GM21619 (cell line): Measurements from ENCODE around the gene ETFBKMT.
A peak's percentile ranks its signal among the peaks of the same experiment; 100 is the strongest.

Experiments
- ATAC-seq: cut with Tn5 transposase; IDR thresholded peaks from one replicate; pipeline ENCODE4 v1.9.1; 2021; ENCODE audit not compliant: unreplicated experiment

The ETFBKMT gene

GRCh38 chr12:31659087-31659942 is at the start of gene ETFBKMT:
Gene ETFBKMT, plus strand, starts transcription at chr12:31659688. Its CDS starts 2,266 bp downstream, at chr12:31661954.
- ATAC-seq, result peak; percentile 99

GRCh38 chr12:31612819-31613218 is 46.7 kb upstream of the ETFBKMT start:
- no peak for ATAC-seq

- no peak for ATAC-seq
Observed at GRCh38 chr12:31618228-31619025, 41.1 kb upstream of the ETFBKMT start.

GRCh38 chr12:31620311-31620710 is 39.2 kb upstream of the ETFBKMT start:
- no peak for ATAC-seq

- no peak for ATAC-seq
Observed at GRCh38 chr12:31622038-31622437, 37.5 kb upstream of the ETFBKMT start.

GRCh38 chr12:31626270-31626995 is 33.1 kb upstream of the ETFBKMT start:
- ATAC-seq, result no peak

GRCh38 chr12:31627456-31628054 is 31.9 kb upstream of the ETFBKMT start:
- no peak for ATAC-seq

GRCh38 chr12:31629756-31630732 is 29.4 kb upstream of the ETFBKMT start:
- no peak for ATAC-seq

GRCh38 chr12:31631023-31631724 is 28.3 kb upstream of the ETFBKMT start:
- ATAC-seq, result no peak

- ATAC-seq, result no peak
Observed at GRCh38 chr12:31631809-31632208, 27.7 kb upstream of the ETFBKMT start.

- no peak for ATAC-seq
Observed at GRCh38 chr12:31633464-31633863, 26.0 kb upstream of the ETFBKMT start.

- no peak for ATAC-seq
Observed at GRCh38 chr12:31634620-31635019, 24.9 kb upstream of the ETFBKMT start.

GRCh38 chr12:31641509-31642090 is 17.9 kb upstream of the ETFBKMT start:
- no peak for ATAC-seq

- no peak for ATAC-seq
Observed at GRCh38 chr12:31644536-31644935, 15.0 kb upstream of the ETFBKMT start.

GRCh38 chr12:31645924-31646323 is 13.6 kb upstream of the ETFBKMT start:
- ATAC-seq, result no peak

GRCh38 chr12:31647086-31647491 is 12.4 kb upstream of the ETFBKMT start:
- ATAC-seq, result no peak

GRCh38 chr12:31650918-31651317 is 8.6 kb upstream of the ETFBKMT start:
- no peak for ATAC-seq

GRCh38 chr12:31651893-31652521 is 7.5 kb upstream of the ETFBKMT start:
- no peak for ATAC-seq
